HG02884 (cell line): ENCODE measurements around the gene ADD3.
"Not testable (repeated sequence)": the region's sequence is repeated elsewhere in the genome, so short reads cannot be mapped to it uniquely, and the experiment has no call there.

Experiments used
- ATAC-seq: cut with Tn5 transposase; IDR thresholded peaks from one replicate; pipeline ENCODE4 v1.9.1; 2021; ENCODE audit warnings: mild to moderate bottlenecking, moderate library complexity; ENCODE audit not compliant: unreplicated experiment

ADD3 gene

DNA sequence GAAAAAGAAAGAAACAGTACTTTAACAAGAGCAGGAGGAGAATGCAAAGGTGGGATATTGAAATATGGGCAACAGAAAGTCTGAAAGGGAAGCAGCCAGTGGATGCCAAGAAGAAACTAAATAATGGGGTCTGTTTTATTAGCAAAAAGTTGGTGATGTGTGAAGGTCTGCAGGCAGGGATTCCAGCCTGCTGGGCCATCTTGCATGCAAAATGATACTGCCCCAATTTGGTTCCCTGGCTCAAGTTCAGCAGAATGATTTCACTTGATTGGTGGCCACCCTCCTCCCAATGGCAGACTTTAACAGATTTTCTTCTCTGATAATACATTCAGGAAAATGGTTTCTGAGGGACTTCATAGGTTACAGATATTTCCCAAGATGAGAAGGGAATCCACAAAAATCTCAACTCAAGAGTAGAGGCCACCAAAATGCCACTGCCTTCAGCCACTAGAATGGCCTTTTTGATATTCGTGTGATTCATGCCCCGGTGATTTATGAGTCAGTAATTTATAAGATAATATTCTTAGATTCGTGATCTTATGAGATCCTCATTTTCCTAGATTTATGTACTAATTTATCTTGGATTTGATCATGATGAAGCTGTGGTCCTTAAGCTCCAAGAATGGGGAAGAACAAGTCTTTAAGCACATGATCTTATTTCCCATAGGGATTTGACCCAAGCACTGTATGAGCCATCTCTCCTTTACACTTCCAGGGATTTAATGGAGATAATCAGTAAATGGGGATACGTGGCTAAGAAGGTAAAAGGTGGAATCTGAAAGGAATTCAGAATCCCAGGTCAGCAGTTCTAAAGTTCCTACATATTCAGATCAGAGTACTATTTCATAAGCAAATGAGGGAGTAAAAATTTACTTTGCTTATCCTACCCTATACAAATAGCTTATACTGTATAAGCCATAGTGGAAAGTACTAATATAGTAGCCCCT, 32.3 kb upstream of the ADD3 start:
- ATAC-seq = no peak

DNA sequence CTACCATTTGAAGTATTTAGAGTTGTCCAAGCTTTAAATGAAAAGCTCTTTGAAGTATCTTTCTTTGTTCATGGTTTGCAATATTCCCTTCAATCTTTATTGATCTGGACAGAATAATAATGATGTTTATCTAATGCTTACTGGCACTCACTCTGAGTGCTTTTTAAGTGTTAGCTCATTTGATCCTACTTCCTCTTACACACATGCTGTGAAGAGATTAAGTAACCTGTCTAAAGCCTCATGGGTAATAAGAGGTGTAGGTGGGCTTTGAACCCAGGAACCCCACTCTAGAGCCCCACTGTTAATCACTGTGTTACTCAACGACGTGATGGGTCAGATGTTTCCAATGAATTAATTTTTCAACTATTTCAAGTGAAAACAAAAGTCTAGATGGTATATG, 31.1 kb upstream of the ADD3 start:
- ATAC-seq = no peak

DNA sequence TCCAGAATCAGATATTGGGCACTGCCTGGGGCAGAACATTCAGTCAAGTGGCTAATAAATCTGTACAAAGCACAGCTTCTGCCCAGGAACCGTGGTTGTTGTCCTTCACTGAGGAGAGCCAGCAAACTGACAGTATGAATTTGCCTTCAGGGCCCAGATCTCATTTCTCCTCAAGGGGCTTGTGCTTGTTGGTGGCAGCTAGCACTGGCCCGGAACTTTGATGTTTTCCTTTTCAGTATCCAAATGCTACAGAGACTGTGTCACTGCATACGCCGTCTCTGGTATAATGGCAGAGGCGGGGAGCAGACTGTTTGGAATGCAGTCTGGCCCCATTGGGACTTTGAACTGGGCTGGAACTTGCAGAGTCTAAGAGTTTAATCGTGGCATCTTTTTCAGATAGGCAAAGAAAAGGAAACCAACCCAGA, 30.4 kb upstream of the ADD3 start:
- no peak for ATAC-seq

DNA sequence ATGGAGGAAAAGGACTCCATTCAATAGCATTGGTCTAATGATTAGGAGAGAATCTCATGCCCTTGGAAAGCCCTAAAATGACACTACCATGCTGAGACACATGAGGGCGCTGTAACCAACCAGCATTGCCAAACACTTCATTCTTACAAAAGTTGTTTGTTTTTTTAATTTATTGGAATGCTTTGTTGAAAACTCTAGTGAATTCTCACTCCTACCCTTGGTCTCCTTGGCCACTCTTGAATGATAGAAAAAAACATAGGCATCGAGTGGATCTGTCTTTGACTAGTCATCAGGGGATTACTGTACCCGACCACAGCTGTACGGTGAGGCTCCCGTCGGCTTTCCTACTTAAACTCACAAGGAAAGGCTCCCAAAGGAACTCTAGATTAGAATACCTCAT, 29.3 kb upstream of the ADD3 start:
- ATAC-seq = no peak

- no peak for ATAC-seq
These were observed 28.6 kb upstream of the ADD3 start for GRCh38 chr10:109979215-109979614.

DNA sequence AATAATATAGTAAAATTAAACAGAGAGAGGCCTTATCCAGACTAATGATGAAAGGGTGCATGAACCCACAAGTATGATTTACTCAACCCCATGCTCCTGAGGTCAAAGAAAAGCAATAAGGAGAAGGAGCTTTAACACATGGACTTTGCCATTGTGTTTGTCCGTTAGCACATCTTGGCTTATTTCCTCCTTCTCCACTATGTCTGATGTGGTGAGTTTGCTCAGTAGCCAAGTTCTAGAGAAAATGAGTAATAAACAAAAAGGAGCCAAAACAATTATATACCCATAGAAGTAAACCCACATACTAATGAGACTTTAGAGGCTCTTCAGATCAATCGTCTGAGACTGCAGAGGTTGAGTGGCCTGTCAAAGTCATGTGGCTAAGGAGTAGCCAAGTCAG, 26.1 kb upstream of the ADD3 start:
- ATAC-seq = no peak

DNA sequence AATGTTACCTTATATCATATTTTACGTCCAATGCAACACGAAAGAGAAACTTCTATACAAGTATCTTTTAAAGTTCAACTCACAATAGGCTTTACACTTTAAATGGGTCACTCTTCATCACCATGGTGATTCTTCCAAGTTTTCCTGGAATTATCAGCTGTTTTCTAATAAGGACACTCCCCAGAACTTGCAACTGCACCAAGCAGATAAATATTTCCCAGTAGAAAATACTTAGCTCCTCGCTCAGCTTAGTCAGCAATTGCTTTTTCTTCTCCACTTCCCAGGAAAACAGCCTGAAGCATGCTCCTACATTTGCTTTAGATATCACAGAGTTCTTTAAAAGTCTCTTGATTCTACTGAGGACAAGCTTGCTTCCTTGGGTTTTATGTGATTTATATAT, 25.7 kb upstream of the ADD3 start:
- no peak for ATAC-seq

- ATAC-seq = no peak
These were observed 25.0 kb upstream of the ADD3 start for GRCh38 chr10:109982812-109983211.

DNA sequence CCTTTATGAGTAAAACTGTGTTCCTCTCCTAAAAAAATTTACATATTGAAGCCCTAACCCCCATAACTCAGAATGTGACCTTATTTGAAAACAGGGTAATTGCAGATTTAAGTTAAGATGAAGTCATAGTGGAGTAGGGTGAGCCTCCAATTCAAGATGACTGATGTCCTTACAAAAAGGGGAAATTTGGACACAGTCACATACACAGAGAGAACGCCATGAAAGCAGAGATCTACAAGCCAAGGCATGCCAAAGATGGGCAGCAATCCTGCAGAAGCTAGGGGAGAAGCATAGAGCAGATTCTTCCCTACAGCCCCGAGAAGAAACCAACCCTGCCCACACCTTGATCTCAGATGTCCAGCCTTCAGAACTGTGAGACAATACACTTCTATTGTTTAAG, 23.8 kb upstream of the ADD3 start:
- ATAC-seq = no peak

DNA sequence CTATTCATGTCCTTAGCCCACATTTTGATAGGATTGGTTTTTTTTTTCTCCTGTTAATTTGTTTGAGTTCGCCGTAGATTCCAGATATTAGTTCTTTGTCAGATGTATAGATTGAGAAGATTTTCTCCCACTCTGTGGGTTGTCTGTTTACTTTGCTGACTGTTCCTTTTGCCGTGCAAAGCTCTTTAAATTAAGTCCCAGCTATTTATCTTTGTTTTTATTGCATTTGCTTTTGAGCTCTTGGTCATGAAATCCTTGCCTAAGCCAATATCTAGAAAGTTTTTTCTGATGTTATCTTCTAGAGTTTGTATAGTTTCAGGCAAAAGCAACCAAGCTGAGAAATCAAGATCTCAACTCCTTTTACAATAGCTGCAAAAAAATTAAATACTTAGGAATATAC, 22.0 kb upstream of the ADD3 start:
- ATAC-seq = not testable (repeated sequence)

DNA sequence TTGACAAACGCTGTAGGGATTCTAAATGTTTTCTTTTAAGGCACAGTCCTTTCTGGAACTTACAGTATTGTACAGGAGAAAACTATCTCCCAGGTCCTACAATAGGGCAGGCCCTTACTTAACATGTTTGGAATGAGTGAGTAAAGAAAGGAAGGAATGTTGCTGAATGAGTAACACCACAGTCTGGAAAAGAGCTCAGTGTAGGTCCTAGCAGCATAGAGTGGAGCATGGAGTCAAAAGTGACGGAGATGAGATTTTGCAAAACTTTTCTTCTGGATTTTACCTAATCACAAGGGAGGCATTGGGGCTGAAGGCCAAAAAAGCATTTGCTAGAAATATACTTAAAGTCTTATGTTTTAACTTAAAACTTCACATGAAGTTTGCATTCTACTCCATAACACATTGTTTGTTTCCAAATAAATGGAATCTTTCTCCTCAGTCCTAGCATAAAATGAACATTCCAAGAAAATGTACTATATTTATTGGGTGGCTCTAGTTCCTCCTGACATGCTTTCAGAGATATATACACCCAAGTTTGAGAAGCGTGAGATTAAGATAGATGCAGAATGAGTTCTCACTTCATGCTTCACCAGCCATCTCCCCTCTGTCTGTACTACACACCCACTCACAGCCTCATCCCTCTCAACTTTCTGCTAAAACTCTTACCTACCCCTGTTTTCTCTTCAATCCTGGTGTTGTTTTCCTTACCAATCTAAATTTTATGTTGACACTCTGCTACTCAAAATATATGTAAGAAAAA, 20.2 kb upstream of the ADD3 start:
- no peak for ATAC-seq

GRCh38 chr10:109988212-109988596, 19.6 kb upstream of the ADD3 start:
- no peak for ATAC-seq

DNA sequence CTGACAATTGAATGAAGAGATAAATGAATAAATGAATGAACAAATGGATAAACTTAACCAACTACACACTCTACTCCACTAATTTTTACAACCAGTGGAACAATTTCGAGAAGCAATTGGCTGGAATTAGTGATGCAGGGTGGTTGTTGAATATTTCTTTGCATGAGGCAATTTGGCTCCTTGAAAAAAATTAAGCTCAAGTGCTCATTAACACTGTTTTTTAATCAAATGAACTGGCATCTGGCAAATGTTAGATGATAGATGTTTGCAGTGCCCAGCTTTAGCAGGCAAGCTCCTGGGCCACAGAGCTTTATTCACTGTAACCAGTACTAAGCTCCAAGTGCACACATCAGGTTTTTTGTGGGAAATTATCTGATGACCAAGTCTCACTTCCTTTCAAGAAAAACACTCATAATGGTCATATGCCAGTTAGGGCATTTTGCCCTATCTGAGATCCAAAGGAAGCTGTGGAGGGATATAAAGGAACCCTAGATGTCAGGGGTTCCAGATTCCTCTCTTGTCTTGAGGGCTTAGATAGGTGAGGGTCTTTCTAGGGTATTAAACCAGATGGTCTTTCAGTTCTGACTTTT, 16.4 kb upstream of the ADD3 start:
- ATAC-seq = no peak

DNA sequence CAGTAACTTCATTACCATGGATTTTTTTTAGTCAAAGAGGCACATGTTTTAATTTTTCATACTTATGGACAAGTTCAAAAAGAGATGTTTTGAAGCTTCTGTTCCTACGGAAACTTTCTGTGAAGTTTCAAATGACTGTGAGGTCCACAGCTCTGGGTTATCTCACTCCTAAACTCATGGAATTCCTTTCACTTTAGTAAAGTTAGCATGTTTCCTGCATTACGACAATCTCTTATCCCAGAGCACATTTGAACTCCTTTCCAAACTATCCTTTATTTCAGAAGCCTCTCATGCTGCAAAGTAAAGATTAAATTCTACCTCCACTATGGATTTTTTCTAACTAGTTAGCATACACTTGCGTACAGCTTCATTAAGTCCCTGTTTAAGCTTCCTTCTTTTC, 15.3 kb upstream of the ADD3 start:
- ATAC-seq = no peak

DNA sequence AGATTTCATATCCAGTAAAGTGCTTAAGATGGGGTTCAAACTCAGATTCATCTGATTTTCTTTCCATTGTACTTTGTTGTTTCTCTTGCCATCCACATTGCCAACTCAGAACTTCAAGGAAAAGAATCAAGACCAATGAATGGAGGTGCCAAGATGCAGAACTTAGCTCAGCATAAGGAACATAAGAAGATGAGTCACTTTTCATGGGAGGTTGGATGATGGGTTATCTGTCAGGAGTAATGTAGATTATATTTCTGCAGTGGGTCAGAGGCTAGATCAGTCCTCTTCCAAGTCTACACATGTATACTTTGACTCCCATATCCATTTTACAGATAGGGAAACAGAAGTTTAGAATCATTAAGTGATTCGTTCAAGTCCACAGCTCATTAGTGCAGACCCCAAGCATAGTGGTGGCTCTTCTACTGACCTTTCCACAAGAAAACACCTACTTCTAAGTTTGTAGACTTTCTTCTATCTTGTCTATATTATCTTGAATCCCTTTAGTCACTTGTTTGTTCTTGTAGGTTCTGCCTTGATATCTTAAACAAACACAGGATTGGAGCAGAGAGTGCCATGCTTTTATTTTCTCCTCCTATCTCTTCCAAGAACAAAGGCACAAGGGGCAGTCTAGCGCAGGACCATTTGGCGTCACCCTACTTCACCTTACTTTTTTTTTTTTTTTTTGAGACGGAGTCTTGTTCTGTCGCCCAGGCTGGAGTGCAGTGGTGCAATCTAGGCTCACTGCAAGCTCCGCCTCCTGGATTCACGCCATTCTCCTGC, 14.0 kb upstream of the ADD3 start:
- ATAC-seq = no peak

DNA sequence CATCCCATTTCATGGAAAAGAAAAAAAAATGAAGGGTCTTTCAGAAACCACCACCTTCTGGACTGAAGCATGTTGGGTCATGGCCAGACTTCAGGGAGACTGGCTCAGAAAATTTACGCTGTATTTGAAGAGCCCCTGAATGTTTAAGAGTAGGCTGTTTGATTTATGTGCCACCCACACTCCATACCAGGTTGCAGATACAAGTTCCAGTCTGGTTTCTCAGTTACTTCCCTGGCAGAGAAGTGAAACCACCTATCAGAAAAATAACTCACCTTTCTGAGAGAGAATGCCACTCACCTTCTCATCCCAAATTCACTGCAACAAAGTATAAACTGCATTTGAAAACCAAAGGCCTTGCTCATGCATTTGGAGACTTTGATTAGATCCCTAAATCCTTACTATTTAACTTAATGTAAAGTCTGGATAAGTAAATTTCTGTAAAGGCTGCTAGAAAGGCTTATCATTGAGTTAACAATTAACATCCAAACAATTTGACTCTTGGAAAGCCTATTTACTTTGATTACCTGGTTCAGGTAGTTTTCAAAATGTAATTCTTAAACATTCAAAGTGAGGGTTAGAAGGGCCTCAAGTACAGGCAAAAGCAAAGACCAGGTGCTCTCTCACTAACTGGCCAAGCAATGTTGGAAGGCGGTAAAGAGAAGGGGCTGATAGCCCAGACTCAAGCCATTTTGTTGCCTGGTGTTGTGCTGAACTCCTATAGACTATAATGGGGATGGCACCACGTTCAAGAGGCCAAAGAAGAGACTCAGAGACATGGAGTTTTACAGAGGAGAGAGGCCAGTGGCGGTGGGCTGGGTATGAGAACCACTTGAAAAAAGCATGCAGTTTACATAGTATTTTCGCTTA, 12.8 kb upstream of the ADD3 start:
- ATAC-seq = no peak

DNA sequence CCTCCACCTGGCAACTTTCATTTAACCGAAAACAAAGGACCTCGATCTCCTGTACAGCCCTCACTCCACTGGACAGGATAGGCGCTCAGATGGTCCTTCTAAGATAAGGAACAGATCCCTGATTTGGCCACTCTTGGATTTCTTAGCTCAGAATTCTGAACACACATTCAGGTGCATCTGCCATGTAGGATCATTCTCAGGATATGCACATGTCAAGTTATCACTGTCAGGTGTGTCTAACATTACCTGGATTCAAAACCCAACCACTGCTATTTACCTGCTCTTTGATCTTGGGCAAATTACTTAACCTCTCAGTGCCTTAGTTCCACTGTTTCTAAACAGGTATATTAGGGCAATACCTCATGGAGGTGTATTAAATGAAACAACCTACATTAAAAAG, 12.2 kb upstream of the ADD3 start:
- ATAC-seq = no peak

- ATAC-seq = peak; percentile 59
These were observed 11.6 kb upstream of the ADD3 start for GRCh38 chr10:109996225-109996624.

DNA sequence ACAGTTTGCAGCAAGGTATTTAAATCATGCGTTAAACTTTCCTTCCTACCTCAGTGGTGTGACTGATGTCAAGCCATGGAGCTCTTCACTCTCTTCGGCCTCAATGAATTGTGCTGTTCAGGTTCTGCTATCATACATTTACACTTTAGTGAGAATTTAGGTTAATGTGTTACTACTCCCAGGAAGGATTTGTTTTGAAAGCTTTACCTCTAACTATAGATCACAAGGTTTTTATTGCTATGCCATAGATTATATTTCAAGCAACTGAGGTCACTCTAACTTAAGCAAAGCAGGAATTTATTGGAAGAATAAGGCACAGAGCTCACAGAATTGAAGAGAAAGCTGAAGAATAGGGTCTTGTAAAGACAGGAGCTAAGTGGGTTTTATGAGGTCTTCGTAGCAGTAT, 11.0 kb upstream of the ADD3 start:
- ATAC-seq = peak; percentile 23

DNA sequence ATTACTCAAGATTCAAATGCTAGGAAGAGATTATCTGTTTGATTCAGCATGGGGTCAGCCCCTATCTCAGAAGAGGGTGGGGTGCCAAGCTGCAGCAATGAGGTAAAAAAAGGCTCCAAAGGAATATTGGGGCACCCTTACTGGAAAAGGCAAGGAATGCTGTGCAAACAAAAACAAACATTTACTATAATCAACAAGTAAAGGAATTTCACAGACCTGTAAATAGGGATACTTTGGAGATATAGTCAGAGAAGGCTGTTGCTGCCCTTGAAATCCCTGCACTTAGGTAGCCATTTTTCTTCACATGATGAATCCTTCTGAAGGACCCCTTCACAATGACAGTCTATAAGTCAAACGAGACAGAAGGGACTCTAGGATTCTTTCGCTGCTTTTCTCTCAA, 10.6 kb upstream of the ADD3 start:
- ATAC-seq = no peak
